GM21576 (cell line): ENCODE data around the gene RNF8.
"Not testable (repeated sequence)": the region's sequence is repeated elsewhere in the genome, so short reads cannot be mapped to it uniquely, and the experiment has no call there.

Experiments
- ATAC-seq: cut with Tn5 transposase; IDR thresholded peaks from one replicate; pipeline ENCODE4 v1.9.1; 2021; ENCODE audit warnings: mild to moderate bottlenecking, moderate library complexity; ENCODE audit not compliant: unreplicated experiment

Gene RNF8

GRCh38 chr6:37393381-37393929, 39.7 kb downstream of the RNF8 start:
- ATAC-seq: no peak

GRCh38 chr6:37396571-37397180, 42.9 kb downstream of the RNF8 start:
- no peak for ATAC-seq

GRCh38 chr6:37399131-37399530, 45.3 kb downstream of the RNF8 start:
- ATAC-seq: no peak

GRCh38 chr6:37399795-37400490, 46.2 kb downstream of the RNF8 start:
- ATAC-seq: no peak

- not testable (repeated sequence) for ATAC-seq
Observed at GRCh38 chr6:37401658-37402057, 47.9 kb downstream of the RNF8 start.

GRCh38 chr6:37406726-37407341, 53.1 kb downstream of the RNF8 start:
- ATAC-seq: no peak

GRCh38 chr6:37407948-37408347, 54.2 kb downstream of the RNF8 start:
- no peak for ATAC-seq

- ATAC-seq: no peak
Observed at GRCh38 chr6:37409501-37409900, 55.7 kb downstream of the RNF8 start.

- no peak for ATAC-seq
Observed at GRCh38 chr6:37417393-37417792, 63.6 kb downstream of the RNF8 start.

GRCh38 chr6:37418722-37419121, 64.9 kb downstream of the RNF8 start:
- no peak for ATAC-seq

- ATAC-seq: no peak
Observed at GRCh38 chr6:37426058-37426944, 72.5 kb downstream of the RNF8 start.

- ATAC-seq: no peak
Observed at GRCh38 chr6:37426945-37427510, 73.2 kb downstream of the RNF8 start.

- ATAC-seq: no peak
Observed at GRCh38 chr6:37429352-37429750, 75.6 kb downstream of the RNF8 start.

- peak; percentile 4 for ATAC-seq
Observed at GRCh38 chr6:37432590-37432915, 78.8 kb downstream of the RNF8 start.

GRCh38 chr6:37432916-37433656, 79.3 kb downstream of the RNF8 start, which contains the start of gene CMTR1:
CMTR1 (plus strand) TSS chr6:37433221; CDS start chr6:37435630, 2,409 bp downstream.
- peak; percentile 81 for ATAC-seq

GRCh38 chr6:37433657-37434271, 80.0 kb downstream of the RNF8 start:
- ATAC-seq: peak; percentile 28

- ATAC-seq: no peak
Observed at GRCh38 chr6:37435373-37435772, 81.6 kb downstream of the RNF8 start.

- ATAC-seq: no peak
Observed at GRCh38 chr6:37435816-37436215, 82.0 kb downstream of the RNF8 start.

- no peak for ATAC-seq
Observed at GRCh38 chr6:37438930-37439329, 85.1 kb downstream of the RNF8 start.

- no peak for ATAC-seq
Observed at GRCh38 chr6:37441651-37442050, 87.9 kb downstream of the RNF8 start.
